SW 1271 (cell line): ENCODE data around the gene AMN.

Experiments used
- DNase-seq, 2 experiments: peaks; one replicate each; lab custom pipeline; 2025; lab: John Stamatoyannopoulos, UW

AMN gene

DNA sequence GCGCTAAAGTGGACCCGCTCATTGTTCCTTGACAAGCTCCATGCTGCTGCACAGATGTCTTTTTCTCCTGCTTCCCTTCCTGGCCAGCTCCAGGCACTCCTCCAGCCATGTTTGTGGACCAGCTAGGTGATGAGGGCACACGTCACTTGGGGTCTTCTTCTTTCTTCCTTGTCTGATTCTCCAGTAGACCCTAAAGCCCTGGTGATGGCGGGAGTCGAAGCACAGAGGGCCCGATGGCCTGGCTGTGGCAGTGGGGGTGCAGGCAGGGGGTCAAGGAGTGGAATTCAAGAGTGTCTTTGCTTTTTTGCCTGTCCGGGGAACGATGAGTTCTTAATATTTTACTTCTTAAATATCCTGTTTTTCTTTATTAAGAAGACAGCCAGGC, 23.0 kb upstream of the AMN start:
- no peak for DNase-seq

DNA sequence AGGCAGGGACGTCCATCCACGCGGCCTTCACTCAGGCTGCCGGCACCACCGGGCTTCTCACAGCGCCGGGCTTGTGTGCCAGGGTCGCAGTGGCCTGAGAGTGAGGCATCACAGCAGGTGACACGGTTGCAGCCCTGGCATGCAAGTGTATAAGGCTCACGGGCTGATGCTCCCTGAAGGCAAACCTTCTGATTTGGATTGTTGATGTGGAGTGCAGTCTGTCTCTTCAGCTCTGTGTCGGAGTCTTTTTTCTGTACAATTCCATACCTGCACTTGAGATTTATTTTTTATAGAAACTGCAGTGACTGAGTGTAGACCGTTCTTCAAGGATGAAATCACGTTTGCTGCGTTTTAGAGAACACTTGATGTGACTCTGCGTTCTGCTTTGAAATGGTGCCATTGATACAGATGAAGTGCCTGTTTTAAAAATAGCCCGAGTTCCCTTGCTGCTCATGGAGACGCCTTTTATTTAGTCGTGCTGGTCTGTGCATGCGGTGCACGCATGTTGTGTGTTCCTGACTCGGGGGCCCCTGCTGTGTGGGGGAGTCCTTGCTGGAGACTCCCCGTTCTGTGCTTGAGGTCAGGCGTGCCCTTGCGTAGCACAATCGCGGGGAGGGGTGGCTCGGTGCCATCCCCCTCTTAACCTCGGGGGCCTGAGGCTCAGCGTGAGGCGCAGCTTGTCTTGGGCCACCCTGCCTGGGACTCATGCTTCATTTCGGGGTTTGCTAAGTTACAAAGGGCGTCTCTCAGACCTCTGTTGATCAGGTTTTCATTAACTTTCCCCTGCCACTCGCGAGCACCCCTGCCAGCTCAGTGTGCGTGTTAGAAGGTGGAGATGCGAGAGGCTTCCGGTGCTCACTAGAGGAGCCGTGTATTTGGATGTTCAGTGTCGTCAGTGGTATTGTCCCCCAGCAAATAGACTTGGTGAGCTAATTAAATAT, 21.6 kb upstream of the AMN start:
- no peak for DNase-seq

DNA sequence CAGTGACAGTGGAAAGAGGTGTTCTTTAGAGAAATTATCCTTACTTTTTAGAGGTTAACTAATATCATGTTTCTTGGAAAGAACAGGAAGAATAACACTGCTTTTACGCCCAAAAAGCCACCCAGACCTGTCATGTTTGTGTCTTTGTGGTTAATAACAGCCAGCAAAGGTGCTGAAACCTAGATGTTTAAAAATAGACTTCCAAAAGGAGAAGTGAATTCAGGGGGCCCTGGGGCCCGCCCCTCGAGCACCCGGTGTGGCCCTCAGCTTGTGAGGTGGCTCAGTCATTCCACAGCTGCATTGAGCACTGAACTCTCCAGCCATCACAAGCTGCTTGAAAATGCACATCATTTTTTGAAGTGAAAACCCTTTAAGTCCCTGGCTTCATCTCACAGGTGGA, 20.8 kb upstream of the AMN start:
- no peak for DNase-seq

DNA sequence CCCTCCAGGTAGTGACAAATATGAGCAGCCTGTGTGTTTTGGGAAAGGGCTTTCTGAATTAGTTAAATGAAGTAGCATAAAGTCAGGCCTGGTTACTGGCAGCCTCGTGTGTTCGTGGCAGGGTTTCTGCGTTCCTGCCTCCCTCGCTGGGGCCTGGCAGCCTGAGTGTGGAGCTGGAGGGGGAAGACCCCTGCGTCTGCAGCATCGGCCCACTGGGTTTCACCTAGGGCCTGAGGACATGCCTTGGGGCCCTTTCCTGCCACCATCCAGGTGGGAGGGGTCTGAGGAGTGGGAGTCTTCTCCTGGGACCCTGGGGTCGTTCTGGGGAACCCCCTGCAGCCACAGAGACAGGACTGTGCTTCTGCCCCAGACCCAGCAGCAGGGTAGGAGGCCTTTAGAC, 20.4 kb upstream of the AMN start:
- DNase-seq = no peak

DNA sequence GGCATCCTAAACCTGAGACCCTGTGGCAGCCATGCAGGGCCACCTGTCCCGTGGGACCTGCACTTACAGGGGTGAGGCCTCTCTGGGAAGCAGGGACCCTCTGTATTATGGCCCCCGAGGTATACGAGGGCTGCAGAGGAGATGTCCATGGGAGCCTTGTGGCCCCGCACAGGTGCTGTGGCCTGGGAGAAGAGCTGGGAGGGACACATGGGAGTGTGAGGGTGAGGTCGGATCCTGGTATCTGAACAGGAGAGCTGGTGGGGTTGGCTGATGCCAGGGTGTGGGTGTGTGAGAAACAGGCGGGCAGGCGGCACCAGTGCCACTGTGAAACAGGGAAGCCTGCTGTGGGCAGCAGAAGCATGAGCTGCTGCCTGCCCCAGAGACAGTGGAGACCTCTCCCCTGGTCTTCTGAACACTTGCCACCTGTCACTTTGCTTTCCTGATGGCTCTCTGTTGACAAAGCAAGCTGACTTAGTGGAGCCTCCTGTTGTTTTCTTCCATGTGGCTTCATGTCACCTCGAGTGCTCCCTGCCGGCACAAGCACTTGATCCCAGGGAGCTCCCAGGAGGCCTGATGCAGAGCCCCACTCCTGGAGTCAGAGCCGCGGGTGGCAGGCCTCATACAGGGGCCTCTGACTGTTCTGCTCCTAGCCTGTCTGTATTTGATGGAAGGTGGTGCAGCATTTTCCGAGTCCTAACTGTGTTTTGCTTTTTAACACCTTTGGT, 19.8 kb upstream of the AMN start:
- no peak for DNase-seq

DNA sequence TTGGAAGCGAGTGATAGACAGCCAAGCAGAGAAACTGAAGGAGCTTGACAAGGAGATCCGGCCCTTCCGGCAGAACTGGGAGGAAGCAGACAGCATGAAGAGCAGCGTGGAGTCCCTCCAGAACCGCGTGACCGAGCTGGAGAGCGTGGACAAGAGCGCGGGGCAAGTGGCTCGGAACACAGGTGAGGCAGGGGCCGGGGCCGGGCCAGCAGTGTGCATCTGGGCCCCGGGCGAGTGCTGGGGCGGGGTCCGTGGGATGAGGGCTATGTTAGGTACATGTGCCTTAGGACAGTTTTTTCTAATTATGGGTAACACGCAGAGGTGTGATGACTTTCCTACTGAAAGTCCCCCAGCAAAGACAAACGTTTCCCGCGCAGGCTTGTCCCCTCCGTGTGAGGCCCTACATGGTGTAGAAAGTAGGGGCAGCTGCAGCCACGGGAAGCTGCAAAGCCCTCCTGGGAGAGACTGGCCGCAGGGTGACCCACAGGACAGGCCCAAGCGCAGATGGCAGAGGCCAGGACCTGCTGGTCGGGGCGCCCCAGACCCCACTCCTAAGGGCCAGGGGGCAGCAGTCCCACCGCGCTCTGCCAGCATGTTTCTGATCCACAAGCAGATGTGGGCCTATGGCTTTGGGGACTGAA, 19.1 kb upstream of the AMN start:
- no peak for DNase-seq

DNA sequence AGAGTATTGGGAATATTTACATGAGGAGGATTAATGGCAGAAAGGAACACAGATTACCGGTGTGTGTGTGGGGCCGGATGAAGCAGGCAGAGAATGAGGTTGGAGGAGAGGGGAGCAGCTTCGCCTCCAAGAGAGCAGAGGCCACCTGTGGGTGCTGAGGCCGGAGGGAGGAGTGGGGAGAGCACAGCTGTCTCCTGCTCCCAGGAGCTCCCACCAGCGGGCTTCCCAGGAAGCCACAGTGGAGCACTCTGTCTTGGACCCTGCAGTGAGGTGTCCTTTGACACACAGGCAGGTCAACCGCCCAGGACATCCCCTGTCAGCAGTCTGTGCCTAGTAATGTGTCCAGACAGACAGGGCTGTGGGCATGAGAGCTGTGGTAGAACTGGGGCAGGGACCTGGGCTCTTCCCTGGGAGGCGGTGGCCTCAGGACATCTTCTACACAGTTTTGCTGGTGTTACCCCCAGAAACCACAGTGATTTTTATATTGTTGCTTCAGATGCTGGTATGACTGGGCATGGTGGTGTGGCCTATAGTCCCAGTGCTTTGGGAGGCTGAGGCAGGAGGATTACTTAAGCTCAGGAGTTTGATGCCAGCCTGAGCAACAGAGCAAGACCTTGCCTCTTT, 18.5 kb upstream of the AMN start:
- no peak for DNase-seq

DNA sequence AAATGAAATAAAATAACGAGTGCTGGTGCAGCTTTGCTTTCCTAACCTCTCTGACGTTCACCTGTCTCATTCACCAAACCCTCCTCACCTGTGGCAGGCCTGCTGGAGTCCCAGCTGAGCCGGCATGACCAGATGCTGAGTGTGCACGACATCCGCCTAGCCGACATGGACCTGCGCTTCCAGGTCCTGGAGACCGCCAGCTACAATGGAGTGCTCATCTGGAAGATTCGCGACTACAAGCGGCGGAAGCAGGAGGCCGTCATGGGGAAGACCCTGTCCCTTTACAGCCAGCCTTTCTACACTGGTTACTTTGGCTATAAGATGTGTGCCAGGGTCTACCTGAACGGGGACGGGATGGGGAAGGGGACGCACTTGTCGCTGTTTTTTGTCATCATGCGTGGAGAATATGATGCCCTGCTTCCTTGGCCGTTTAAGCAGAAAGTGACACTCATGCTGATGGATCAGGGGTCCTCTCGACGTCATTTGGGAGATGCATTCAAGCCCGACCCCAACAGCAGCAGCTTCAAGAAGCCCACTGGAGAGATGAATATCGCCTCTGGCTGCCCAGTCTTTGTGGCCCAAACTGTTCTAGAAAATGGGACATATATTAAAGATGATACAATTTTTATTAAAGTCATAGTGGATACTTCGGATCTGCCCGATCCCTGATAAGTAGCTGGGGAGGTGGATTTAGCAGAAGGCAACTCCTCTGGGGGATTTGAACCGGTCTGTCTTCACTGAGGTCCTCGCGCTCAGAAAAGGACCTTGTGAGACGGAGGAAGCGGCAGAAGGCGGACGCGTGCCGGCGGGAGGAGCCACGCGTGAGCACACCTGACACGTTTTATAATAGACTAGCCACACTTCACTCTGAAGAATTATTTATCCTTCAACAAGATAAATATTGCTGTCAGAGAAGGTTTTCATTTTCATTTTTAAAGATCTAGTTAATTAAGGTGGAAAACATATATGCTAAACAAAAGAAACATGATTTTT, 17.1 kb upstream of the AMN start:
- no peak for DNase-seq

DNA sequence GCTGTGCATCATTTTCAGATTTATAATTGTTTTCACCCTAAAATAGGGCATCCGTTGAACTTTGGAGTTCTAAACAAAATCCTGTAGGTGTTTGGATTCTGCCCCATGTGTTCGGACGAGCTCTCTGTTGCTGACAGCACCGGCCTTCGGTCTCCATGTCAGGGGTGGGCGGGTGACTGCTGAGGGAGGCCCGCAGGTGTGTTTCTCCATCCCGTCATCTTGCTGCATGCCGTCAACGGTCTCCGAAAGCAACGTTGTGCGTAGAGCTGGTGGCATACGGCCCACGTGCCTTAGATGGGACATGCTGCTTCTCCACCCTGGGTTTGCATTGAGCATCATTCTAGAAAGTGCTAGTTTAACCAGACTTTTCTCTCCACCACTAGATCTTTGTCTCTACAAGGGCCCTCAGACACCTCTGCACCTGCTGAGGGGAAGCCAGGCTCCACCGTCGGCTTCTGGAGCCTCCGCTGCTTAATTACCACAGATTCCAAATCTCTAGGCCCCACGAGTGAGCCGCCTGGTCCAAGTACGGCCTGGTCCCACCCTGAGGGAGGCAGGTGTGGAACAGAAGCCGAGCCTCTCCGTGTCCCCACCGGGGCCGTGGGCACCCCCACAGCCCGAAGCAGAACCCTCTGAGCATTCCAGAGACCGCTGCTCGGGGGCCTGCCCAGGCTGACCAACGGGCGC, 15.7 kb upstream of the AMN start:
- no peak for DNase-seq

DNA sequence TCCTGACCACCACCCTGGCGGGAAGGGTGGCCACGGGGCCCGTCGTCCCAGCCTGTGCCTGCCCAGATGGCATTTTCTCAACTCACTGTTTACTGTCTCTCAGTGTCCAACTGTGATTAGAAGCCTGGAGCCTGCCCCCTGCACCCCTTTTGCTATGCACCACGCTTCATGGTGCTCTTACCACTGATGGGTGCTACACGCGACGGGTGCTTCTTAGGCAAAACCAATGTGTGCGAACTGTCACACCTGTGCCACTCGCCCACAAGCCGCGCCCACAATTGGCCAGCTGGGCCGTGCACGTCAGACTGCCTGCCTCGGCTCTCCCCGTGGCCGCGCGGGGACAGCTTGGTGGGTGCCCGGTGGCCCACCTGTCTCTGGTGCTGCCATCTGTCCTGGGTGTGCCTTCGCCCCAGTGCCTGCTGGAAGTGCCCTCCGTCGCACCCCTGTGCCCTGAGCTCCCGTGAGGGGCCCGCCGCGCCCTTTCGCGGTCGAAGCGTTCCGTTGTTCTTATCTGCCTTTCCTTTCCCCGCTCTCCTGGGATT, 15.1 kb upstream of the AMN start:
- no peak for DNase-seq

DNA sequence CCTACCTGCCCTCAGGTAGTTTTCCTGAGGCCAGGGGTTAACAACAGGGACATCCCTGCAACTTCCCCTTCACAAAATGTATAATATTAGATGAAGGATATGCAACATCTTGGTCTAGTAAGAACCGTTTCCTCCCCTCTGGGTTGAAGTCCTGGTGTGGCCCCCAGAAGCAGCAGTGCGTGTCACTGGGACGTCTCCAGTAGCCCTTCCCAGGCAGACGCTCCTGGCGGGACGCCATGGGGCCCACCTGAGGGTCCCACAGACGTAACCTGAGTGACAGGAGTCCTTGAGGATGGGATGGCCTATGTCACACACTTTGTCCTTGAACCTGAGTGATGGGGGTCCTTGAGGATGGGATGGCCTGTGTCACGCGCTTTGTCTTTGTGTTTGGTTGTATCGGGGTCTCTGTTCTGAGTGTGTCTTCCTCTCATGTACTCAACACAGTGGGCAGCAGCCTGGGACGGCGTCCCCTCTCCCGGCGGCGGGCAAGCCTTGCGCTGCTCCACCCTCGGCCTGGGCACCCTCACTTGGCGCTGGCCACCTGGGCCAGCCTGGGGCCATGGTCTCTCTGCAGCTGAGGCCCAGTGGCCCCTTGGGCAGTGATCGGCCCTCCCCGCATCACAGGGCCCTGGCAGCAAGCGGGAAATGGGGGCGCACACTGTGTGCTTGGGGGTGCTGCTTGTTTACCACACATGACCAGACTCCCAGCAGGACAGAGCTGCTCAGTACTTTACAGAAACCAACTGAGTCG, 14.3 kb upstream of the AMN start:
- DNase-seq = no peak

DNA sequence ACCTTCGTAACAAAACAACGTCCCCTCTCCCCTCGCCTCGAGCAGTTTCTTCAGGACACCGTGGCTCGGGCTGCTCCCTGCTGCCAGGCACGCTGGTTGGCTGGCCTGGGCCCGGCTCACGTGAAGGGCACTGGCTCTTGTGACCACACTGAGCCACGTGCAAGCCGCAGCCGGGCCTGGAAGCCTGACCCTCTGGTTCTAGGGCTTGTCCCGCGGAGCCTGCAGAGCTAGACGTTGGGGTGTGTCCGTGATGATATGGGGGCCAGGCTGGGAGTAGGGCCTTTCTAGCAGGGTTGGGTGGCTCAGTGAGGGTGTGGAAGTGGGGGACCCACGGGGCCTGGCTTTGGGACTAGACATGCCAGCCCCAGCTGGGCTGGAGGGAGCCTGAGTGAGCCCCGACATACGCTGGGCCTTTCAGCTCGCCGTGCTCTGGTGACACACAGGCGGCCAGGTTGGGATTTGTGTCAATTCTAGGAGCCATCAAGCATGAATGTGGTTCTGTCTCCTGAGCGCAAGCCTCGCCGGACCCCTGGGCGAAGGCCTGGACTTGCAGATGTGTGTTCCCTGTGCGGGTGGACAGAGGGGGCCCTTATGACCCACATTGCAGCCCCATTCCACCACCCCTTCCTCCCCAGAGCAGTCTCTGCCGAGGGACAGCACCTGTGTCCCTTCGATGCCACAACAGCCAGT, 13.6 kb upstream of the AMN start:
- no peak for DNase-seq

DNA sequence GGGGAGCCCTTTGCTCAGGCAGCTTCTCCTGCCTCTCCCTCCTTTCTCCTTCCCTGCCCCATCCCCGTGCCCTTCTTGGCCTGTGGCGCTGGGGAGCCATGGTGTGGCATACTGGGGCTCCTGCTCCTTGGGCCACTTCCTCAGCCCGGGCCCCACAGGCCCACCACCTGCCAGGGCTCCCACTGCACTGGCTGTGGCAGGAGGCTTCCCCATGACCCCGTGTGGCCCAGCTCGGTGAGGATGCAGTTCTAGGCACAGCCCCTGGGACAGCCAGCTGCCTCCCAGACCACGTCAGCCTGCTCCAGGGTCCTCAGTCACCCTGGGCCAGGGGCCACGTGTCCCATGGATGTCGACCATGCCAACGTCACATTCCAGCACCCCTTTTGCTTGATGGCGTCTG, 13.0 kb upstream of the AMN start:
- no peak for DNase-seq

DNA sequence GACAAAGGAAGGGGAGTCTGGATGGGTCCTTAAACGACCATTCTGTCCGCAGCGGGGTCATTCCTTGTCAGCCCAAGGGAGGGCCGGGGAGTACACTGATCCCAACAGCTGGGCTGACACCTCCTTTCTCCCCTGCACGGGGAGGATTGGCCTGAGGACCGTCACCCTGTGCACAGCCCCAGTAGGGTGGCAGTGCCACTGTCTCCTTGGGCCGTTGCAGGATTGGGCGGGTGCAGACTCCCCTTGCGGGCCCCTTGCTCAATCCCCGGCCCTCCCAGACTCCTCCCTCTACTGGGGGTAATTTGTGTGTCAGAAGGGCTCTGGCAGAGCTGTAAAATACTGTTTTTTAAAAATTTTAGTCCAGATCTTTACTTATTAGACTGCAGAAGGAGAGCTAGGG, 12.6 kb upstream of the AMN start:
- no peak for DNase-seq

DNA sequence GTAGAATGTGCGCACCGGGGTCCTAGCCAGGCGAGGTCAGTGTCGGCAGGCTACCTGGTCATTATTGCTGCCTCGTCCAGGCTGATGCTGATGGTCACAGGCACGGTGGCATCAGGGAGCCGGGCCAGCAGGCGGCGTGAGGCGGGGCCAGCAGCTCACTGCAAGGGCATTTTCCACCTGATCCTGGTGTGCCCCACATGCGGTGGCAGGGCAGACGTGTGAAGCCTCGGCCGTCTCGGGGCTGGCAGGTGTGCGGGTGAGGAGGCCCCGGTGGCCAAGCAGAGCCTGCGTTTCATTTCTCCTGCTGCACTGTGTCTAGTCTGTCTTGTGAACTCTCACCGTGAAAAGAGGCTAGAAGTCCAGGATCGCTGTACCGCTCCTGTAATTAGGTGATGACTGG, 12.0 kb upstream of the AMN start:
- no peak for DNase-seq

DNA sequence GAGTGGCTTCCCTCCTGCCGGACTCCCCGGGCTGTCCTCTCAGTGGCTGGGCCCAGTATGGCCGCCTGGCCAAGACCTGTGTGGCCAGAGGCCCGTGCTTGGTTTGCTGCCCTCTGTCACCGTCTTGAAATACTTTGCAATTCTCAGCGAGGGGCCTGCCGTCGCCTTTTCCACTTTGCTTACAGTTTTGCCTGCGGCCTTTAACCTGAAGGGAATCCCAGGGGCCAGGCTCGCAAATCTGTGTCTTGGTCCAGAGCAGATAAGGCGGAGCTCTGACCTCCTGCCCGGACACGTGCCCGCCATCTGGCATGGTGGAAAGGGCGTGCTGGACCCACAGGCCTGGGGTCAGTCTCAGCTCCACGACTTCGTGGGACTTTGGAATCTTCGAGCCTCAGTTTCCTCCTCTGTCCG, 10.9 kb upstream of the AMN start:
- DNase-seq = no peak

DNA sequence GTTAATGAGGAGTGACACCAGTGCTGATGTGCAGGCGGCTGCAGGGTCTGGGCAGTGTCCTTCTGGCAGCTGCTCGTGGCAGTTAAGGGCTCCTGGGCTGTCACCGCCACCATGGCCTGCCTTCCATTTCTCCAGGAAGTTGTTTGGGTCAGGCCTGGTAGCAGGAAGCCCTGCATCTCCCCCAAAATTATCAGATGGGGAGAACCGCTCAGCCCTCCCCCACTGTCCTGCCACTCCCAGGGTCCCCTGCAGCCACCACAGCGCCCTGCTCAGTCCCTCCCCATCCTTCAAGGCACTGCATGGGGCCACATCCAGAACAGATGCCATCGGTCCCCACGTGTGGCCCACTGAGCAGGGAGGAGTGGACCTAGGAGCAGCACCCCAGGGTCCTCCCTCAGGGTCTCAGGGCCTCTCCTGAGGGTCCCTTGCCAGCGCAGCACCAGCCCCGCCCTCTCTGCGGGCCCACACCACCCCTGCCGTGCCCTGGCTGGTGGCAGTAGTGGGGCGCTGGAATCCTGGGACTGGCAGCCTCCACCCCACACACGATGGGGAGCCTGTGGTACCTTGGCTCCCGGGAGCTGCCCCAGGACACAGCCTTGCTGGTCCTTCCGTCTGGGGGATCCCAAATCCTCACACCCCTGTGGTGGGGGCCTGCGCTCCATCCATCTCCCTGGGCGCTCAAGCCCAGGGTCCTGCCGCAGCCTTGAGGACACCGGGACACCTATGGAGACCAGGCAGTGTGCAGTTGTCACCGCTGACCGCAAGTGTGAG, 10.3 kb upstream of the AMN start:
- DNase-seq = no peak
